GM12872 (cell line): Measurements from ENCODE around the gene ESRRB.

Source experiments
- TF ChIP-seq, protein P1 (sequence below): IDR thresholded peaks from 3 replicates; pipeline ENCODE4 v1.5.1; 2011; ENCODE audit warnings: low read depth, mild to moderate bottlenecking, low read length, moderate library complexity; ENCODE audit not compliant: insufficient read depth

Gene ESRRB

DNA sequence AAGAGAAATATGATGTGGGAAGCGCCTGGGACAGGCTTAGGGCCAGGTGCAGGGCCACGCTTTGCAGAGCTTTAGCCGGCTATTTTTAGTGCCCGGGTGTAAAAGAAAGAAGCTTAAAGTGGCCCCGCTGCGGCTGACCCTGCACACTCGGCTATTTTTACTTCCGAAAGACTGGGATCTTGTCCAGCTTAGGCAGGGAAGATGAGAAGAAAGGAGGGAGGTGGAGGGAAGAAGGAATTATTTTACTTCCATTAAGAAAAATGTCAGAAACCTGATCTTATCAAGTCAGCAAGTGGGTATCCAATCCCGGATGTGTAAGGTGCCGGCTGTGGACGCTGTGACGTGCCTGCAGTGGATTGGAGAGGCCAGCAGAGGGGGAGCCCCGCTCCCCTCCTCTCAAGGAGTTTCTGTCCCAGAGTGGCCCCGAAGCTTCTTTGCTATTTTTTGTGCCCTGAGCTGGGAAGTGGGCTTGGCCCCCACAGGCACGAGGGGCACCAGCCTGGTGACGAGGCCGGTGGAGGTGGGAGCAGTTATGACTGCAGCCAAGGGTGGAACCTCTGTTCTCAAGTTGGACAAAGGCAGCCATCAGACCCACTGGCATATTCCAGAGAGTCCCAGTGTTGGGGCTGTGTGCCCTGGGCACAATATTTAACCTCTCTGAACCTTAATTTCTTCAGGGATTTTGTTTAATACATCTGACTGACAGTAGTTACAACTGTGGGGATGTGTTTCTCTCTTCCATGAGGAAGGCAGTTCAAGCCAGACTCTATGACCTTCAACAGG lies 97.7 kb downstream of the ESRRB start:
- TF ChIP-seq, protein P1, sequence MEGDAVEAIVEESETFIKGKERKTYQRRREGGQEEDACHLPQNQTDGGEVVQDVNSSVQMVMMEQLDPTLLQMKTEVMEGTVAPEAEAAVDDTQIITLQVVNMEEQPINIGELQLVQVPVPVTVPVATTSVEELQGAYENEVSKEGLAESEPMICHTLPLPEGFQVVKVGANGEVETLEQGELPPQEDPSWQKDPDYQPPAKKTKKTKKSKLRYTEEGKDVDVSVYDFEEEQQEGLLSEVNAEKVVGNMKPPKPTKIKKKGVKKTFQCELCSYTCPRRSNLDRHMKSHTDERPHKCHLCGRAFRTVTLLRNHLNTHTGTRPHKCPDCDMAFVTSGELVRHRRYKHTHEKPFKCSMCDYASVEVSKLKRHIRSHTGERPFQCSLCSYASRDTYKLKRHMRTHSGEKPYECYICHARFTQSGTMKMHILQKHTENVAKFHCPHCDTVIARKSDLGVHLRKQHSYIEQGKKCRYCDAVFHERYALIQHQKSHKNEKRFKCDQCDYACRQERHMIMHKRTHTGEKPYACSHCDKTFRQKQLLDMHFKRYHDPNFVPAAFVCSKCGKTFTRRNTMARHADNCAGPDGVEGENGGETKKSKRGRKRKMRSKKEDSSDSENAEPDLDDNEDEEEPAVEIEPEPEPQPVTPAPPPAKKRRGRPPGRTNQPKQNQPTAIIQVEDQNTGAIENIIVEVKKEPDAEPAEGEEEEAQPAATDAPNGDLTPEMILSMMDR: no peak

DNA sequence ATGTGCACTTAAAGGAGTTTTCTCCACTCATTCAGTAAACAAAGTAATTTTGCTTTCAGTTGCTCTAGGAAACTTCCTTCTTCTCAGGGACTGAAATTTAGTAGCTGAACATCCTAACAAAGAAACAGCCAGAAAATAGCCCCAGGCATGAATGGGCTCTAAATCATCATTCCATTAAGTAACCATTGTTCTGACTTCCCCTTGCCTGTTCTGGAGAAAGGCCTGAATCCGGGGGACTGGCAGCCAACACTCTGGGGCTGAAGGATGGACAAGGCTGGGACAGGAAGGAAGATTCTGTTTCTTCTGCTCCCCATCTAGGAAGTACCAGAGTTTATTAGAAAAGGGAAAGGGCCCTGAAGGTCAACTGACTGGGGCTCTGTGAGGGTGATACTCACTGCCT lies 104.5 kb downstream of the ESRRB start:
- TF ChIP-seq, protein P1: no peak

DNA sequence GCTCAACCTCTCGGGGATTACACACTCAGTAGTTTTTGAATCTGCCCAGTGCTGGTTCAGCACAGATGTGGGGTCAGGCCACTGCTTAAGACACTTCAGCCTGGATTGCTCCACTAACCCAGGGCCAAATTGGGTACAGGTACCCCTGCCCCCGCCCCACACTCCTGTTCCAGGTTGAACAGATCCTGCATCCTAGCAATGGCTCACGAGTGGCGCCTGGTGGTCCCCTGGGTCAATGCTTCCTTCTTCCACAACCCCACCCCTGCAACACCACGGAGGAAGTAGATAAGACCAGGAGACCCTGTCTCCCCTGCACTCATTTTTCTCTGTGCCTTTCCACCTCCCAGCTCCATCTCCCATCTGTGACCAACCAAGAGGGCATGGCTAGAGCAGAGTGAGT lies 108.4 kb downstream of the ESRRB start:
- TF ChIP-seq, protein P1: peak; percentile 16; the same call in 1 of the 3 replicates

DNA sequence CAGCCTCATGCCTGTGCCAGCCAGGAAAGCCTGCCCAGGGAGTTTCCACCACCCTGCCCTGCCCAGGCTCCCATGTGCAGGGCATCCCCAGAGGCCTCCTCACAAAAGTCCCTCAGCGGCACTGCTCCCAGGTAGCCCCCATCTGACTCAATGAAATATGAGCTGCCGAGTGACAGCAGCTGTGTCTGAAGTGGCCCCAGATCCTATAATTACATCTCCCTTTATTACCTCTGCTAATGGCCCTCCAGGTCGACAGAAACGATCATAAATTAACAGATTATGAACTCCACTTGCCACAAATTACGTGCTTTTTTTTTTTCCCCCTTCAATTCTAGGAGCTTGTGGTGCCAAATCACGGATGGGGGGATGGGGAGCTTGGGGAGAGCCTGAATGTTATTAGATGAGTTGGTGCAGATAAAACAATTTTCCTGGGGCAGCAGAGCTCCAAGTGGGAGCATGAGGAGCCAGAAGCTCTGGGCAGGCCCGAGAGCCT lies 110.4 kb downstream of the ESRRB start:
- TF ChIP-seq, protein P1: no peak

DNA sequence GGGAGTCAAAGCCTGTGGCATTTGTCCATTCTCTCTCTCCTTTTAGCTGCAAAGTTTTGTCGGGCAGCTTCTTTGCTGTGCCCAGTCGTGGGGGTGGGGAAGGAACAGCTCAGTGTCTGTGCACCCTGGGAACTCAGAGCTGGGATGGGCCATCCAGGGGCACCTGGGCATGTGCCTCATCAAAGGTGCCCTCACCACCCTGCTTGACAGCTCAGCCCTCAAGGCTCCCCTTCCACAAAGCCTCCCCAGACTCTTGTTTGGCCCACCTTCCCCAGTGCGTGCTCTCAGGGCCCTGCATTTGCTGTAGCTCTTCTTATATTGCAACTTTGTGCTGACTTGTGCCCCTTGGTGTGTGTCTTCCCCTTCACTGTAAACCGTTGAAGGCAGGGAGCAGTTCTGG lies 112.6 kb downstream of the ESRRB start:
- TF ChIP-seq, protein P1: no peak

DNA sequence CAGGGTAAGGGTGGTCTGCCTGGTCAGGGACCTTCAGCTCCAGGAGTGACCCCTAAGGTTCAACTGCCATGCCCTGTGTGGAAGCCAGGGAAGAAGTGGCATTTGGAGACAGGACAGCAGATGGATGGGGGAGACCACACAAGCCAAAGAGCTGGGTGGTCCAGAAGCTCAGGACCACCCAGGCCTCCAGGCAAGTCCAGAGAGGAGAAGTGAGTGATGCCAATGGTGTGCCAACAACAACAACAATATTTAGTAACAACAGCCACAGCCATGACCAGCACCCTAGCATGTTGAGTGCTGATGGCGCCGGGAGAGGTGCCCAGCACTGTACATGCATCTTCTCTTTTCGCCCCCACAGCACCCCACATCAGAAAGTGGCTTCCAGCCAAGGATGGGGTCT lies 113.7 kb downstream of the ESRRB start:
- TF ChIP-seq, protein P1: no peak

DNA sequence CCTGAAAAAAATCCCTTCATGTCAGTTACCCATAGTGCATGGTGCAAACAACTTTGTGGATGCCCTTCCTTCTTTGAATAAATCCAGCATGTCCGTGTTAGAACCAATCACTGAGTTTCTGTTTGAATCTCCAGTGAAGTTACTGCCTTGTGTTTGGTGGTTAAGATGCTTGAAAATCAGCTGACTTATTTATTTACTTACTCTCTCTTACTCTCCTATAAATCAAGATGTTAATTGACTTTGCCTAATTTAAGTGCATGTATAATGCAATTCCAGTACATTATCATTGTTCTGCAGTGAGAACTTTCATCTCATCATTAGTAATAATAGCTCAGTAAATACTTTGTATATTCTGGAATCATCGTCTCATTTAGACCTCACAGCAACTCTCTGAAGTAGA lies 114.2 kb downstream of the ESRRB start:
- TF ChIP-seq, protein P1: no peak
